Activated CD4-positive, CD25-positive, alpha-beta regulatory T cell treated with anti-CD3 and anti-CD28 coated beads, Interleukin-2, amount 50 U/mL, for 16 hours (primary cell): ENCODE results near the gene KIF5B.

Experiments used
- DNase-seq: peaks from one replicate; pipeline ENCODE4 v3.0.0-alpha.2; 2020; ENCODE audit warnings: low read depth, low spot score

Gene KIF5B

GRCh38 chr10:31961277-31962074 is 94.7 kb downstream of the KIF5B start:
- DNase-seq, result no peak

GRCh38 chr10:31959461-31960173 is 96.6 kb downstream of the KIF5B start:
- no peak for DNase-seq
